ENCODE data around the gene GPSM1.
"Not testable (repeated sequence)": the region's sequence is repeated elsewhere in the genome, so short reads cannot be mapped to it uniquely, and the experiment has no call there.

GRCh38 chr9:136320972-136321371 lies 6.4 kb upstream of the GPSM1 start:
- not testable (repeated sequence) for TF ChIP-seq CTCF (IDR thresholded peaks at IDR 0.05 in 8 of 11, conservative IDR thresholded peaks at IDR 0.05 in 3 of 11); POLR2AphosphoS5 (IDR thresholded peaks at IDR 0.05)
